GM18951 (cell line): ENCODE measurements around the gene NEK6.

ENCODE experiments used
- POLR2A ChIP-seq: IDR thresholded peaks from 4 replicates; pipeline ENCODE4 v1.6.1; 2011; ENCODE audit warnings: mild to moderate bottlenecking; ENCODE audit not compliant: insufficient read length, insufficient read depth; ENCODE audit errors: extremely low read depth
- in situ Hi-C: fragments of 300-500 bp; cut with MboI; formaldehyde crosslinking; loops from one replicate; pipeline ENCODE4 v1.12.0; 2022; ENCODE audit warnings: low sequenced_read_pairs, mixed read lengths, inconsistent platforms; ENCODE audit not compliant: unreplicated experiment

The NEK6 gene

GRCh38 chr9:124345751-124346281 is 88.1 kb downstream of the NEK6 start:
- no peak for TF ChIP-seq POLR2A
- in situ Hi-C loops = no loop called here

DNA sequence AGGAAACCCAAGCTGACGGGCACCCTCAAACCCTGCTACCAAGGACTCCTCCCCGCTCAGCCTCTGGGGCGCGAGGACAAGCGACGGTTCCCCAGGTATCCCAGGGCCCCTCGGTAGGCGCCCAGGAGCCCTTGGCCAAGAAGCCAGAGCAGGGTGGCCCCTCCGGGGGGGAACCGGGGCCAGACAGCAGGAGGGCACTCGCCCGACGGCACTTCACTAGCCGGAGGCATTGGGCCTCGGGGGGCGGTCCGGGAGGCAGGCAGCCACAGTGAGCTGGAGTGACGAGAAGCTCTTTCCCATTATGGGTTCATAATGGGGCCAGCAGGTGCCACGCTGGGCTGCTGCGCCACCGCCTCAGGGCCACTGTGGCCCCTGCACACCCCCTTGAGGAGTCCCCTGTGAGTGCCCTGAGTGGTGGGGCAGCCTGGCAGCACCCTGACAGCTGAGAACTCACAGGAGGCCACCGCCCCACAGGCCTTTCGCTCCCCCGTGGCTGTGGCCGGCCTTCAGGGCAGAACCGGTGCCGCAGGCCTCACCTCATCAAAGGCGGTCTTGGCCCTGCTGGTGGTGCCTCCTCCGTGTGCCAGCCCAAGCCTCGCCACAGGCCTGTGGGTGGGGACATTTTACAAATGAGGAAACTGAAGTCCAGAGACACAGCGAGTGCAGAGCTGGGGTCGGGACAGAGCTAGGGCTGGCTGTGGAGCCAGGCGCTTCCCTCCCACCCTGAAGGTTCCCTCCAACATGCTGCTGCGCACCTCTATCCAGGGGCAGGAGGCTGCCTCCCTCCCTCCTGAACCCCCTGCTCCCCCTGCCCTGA is 88.8 kb downstream of the NEK6 start:
- peak; percentile 17 for TF ChIP-seq POLR2A
- in situ Hi-C loops = no loop called here

GRCh38 chr9:124347206-124347967 is 89.6 kb downstream of the NEK6 start:
- no peak for TF ChIP-seq POLR2A
- in situ Hi-C loops = no loop called here

GRCh38 chr9:124347968-124348358 is 90.2 kb downstream of the NEK6 start:
- in situ Hi-C loops = no loop called here
- no peak for TF ChIP-seq POLR2A

- in situ Hi-C loops = no loop called here
- no peak for TF ChIP-seq POLR2A
Observed at GRCh38 chr9:124348363-124348762, 90.6 kb downstream of the NEK6 start.

DNA sequence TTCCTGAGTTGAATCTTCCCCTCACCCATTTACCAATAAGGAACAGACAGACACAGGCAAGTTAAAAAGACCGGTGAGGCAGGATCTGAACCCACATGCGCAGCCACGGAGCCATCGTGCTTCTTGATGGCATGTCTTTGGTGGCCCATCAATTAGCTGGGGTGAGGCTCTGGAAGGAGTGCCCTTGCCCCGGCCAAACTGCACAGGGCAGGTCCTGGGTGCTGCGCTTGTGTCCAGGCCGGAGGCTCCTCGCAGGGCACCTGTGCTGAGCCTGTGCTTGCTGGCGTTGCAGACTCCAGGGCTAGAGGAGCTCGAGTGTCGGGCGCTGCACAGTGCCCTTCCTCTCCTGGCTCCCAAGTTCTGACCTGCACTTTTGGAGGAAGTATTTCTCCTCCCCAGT is 91.1 kb downstream of the NEK6 start:
- TF ChIP-seq POLR2A = no peak
- in situ Hi-C loops = no loop called here

DNA sequence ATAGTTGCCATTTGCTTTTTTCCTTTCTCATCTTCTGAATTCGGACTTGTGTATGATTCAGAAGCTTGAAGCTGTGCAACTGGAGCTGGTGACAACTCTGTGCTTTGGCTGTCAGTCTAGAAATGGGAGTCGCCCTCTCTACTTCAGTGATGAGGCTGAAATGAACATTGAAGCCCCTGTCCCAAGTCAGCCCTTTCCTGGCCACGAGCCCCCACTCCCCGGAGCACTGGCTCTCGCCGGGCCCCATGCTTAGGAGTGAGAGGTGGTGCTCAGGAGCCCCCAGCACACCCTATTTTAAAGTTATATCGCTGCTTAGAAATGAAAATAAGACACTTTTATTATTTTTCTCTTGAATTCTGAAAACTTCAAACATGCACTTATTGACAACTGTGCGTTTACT is 91.5 kb downstream of the NEK6 start:
- in situ Hi-C loops = no loop called here
- no peak for TF ChIP-seq POLR2A

- in situ Hi-C loops = no loop called here
- no peak for TF ChIP-seq POLR2A
Observed at GRCh38 chr9:124349675-124350493, 92.1 kb downstream of the NEK6 start.

GRCh38 chr9:124350494-124351263 is 92.9 kb downstream of the NEK6 start:
- TF ChIP-seq POLR2A = peak; percentile 21
- in situ Hi-C loops = no loop called here

GRCh38 chr9:124351672-124352468 is 94.1 kb downstream of the NEK6 start:
- TF ChIP-seq POLR2A = no peak
- in situ Hi-C loops = no loop called here

- TF ChIP-seq POLR2A = no peak
- in situ Hi-C loops = no loop called here
Observed at GRCh38 chr9:124352616-124353015, 94.9 kb downstream of the NEK6 start.

- no peak for TF ChIP-seq POLR2A
- in situ Hi-C loops = no loop called here
Observed at GRCh38 chr9:124353166-124353768, 95.5 kb downstream of the NEK6 start.
